ENCODE data around the gene BABAM2.

GRCh38 chr2:28354920-28355520 lies 464.5 kb downstream of the BABAM2 start:
- no peak for TF ChIP-seq CTCF (IDR thresholded peaks at IDR 0.05)
- TF ChIP-seq POLR2A (IDR thresholded peaks at IDR 0.05), result no peak

All from transverse colon (tissue), 3 donors.